ENCODE measurements around the gene NELFB.

- TF ChIP-seq EP300 (IDR thresholded peaks at IDR 0.05; ENCODE audit: borderline replicate concordance) = no peak
- TF ChIP-seq TAF1 (IDR thresholded peaks at IDR 0.05; ENCODE audit: low read depth) = no peak
- no peak for TF ChIP-seq USF1 (IDR thresholded peaks at IDR 0.05)
- no peak for TF ChIP-seq CEBPB (IDR thresholded peaks at IDR 0.05)
- TF ChIP-seq RAD21 (IDR thresholded peaks at IDR 0.05; ENCODE audit: low read depth) = no peak
Measured at GRCh38 chr9:137251490-137252268, 3.4 kb upstream of the NELFB start.
